Stimulated activated naive B cell treated with anti-CD40 and anti-IgM and Interleukin-4, amounts not matched to agents 10 μg/mL and 1 μg/mL and 100 μg/mL, for 72 hours (primary cell): ENCODE data around the gene RASA3.
A peak's percentile ranks its signal among the peaks of the same experiment; 100 is the strongest.
"Not testable (repeated sequence)": the region's sequence is repeated elsewhere in the genome, so short reads cannot be mapped to it uniquely, and the experiment has no call there.

Experiments used
- ATAC-seq, 2 donors: fragments of 150-1000 bp; cut with Tn5 transposase; replicated peaks; 2 replicates each; pipeline ENCODE4 v1.10.0; 2021; ENCODE audit warnings: moderate library complexity in 1 of 2
- DNase-seq: peaks from one replicate; pipeline ENCODE4 v3.0.0; 2021
- H3K27ac Mint-ChIP-seq: one replicate; pipeline ENCODE4 v1.8.0; 2022; ENCODE audit warnings: mild to moderate bottlenecking, mixed read lengths
- H3K27me3 Mint-ChIP-seq, 2 donors: one replicate each; pipeline ENCODE4 v1.8.0; 2022; ENCODE audit warnings: mixed read lengths in 2 of 2
- H3K36me3 Mint-ChIP-seq, 2 donors: one replicate each; pipeline ENCODE4 v1.8.0; 2022; ENCODE audit warnings: mixed read lengths in 2 of 2, mild to moderate bottlenecking in 1 of 2
- H3K4me1 Mint-ChIP-seq, 2 donors: one replicate each; pipeline ENCODE4 v1.8.0; 2022; ENCODE audit warnings: mixed read lengths in 2 of 2, mild to moderate bottlenecking in 1 of 2
- H3K4me3 Mint-ChIP-seq, 2 donors: one replicate each; pipeline ENCODE4 v1.8.0; 2022; ENCODE audit warnings: mild to moderate bottlenecking in 2 of 2, mixed read lengths in 2 of 2, moderate library complexity in 1 of 2
- H3K9me3 Mint-ChIP-seq, 2 donors: one replicate each; pipeline ENCODE4 v1.8.0; 2022; ENCODE audit warnings: mixed read lengths in 2 of 2, mild to moderate bottlenecking in 1 of 2

RASA3 gene

DNA sequence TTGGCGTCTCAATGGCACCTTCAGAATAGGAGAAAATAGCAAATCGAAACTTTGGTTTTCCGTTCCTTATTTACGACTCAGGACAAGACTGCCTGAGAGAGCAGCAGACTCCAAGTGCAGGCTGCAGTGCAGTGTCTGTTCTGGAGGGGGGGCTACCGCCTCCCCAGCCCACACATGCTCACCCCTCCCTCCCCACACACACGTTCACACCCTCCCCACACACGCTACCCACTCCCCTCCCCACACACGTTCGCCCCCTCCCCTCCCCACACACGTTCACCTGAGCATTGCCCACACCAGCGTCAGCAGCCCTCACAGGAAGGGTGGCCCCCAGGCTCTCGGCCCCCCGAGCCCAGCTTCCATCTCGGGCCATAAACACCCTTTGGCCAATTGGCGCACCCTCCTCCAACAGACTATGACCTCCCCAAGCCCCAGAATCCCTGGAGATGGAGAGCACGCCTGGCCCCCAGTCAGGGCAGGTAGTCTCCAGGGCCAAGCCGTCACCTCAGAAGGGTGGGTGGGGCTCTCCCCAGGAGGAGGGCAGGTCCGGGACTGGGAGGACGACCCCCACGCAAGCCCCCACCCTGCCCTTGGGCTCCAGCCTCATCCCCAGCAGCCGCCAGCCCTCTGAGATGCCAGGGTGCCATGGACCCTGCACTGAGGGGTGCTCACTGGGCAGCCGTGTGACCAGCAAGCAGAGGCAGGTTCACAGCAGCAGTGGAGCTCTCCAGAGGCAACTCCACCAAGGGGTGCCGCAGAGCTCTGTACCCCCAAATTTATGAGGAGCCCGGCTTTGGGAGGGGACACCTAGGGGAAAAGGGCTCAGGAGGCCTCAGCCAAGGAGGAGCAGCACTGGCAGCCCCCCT is 27.5 kb downstream of the RASA3 start:
- H3K27ac Mint-ChIP-seq, result peak overlapping the region; percentile 89
- H3K36me3 Mint-ChIP-seq, result peaks cover 3 to 12% of the 10 kb centered on the region in 2 donors
- peaks cover 32 to 58% of the 10 kb centered on the region in 2 donors for H3K4me1 Mint-ChIP-seq
- H3K4me3 Mint-ChIP-seq, result no peak overlapping the region
- ATAC-seq, result no peak
- H3K9me3 Mint-ChIP-seq, result peaks cover 0 to 3% of the 10 kb centered on the region in 2 donors
- no peak for DNase-seq
- no peaks in the 10 kb centered on the region for H3K27me3 Mint-ChIP-seq

DNA sequence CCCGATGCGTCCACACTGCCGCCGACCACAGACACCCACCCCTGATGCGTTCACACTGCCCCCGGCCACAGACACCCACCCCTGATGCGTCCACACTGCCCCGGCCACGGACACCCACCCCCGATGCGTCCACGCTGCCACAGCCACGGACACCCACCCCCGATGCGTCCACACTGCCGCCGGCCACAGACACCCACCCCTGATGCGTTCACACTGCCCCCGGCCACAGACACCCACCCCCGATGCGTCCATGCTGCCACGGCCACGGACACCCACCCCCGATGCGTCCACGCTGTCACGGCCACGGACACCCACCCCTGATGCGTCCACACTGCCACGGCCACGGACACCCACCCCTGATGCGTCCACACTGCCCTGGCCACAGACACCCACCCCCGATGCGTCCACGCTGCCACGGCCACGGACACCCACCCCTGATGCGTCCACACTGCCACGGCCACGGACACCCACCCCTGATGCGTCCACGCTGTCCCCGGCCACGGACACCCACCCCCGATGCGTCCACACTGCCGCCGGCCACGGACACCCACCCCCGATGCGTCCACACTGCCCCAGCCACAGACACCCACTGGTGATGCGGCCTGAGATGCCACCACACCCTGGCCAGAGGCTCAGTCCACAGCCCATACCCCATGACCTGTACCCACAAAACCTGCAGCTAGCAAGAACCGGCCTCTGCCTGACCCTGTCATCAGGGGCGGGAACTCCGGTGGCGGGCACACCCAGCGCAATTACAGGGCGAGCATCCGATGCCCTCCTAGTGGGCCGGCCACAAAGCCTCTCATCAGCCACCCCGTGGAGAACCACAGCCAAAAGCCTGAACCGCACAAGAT is 28.4 kb downstream of the RASA3 start:
- H3K4me1 Mint-ChIP-seq, result peaks cover 27 to 52% of the 10 kb centered on the region in 2 donors
- H3K36me3 Mint-ChIP-seq, result peaks cover 3 to 12% of the 10 kb centered on the region in 2 donors
- peaks cover 0 to 3% of the 10 kb centered on the region in 2 donors for H3K9me3 Mint-ChIP-seq
- no peaks in the 10 kb centered on the region for H3K27me3 Mint-ChIP-seq
- H3K27ac Mint-ChIP-seq, result peak overlapping the region; percentile 89
- no peak for ATAC-seq
- peak overlapping the region in 1 of 2 donors; percentile 46 for H3K4me3 Mint-ChIP-seq
- no peak for DNase-seq

GRCh38 chr13:114103289-114103621 is 29.2 kb downstream of the RASA3 start:
- peak overlapping the region; percentile 42 for H3K27ac Mint-ChIP-seq
- H3K9me3 Mint-ChIP-seq, H3K27me3 Mint-ChIP-seq, ATAC-seq, DNase-seq, H3K4me3 Mint-ChIP-seq: not testable (repeated sequence)
- peaks cover 0 to 11% of the 10 kb centered on the region in 2 donors for H3K36me3 Mint-ChIP-seq
- H3K4me1 Mint-ChIP-seq, result peaks cover 25 to 46% of the 10 kb centered on the region in 2 donors

DNA sequence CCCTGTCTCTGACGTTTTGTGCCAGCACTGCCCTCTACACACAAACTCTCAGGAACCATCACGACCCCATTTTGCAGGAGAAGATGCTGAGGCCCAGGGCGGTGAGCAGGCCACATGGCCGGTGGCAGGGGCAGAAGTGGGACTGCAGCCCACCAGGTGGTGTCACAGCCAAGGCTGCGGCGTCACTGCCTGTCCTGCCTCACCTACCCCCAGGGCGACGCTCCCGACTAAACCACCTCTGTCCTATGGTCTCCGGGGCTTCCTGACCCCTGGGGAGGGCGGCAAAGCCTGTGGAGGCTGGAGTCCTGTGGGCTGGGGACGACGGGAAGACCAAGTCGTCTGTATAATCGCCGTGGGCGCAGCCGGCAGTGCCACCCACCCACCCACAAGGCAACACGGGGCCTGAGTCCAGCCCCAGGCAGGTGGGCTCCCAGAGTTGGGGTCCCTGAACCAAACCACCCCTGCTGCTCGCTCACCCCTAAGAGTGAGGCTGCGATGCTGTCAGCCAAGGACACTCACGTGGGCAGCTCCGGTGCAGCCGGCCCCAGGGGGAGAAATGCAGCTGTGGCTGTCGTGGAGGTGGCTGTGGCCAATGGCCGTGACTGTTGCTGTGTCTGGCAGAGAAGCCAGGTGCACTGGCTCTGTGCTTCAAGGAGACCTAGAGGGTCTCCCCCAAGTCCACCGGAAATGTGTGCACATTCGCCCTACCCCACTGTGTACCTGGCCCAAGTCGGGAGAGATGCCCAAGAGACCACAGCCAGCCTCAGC is 29.7 kb downstream of the RASA3 start:
- no peak for ATAC-seq
- peaks cover 0 to 3% of the 10 kb centered on the region in 2 donors for H3K9me3 Mint-ChIP-seq
- peaks cover 0 to 11% of the 10 kb centered on the region in 2 donors for H3K36me3 Mint-ChIP-seq
- no peak for DNase-seq
- peak overlapping the region; percentile 42 for H3K27ac Mint-ChIP-seq
- peaks cover 26 to 44% of the 10 kb centered on the region in 2 donors for H3K4me1 Mint-ChIP-seq
- H3K27me3 Mint-ChIP-seq, result no peaks in the 10 kb centered on the region
- no peak overlapping the region for H3K4me3 Mint-ChIP-seq

DNA sequence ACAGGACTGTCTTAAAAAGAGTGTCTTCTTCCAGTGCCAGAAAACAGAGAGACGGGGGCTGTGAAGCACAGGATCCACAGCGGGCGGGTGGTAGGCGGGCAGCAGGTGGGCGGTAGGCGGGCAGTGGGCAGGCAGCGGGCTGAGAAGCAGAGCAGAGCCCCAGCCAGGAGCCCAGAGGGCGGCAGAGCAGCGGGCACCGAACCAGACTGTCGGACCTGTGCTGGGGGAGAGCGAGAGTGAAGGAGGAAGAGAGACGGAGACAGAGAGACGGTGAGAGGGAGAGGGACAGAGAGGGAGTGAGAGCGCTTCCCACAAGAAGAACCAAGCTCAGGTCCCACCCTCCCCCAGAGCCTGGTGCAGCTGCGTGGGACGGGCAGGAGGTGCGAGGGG is 30.3 kb downstream of the RASA3 start:
- Mint-ChIP-seq H3K27me3 (no peaks in the 10 kb centered on the region), H3K9me3 (peaks cover 0 to 3% of the 10 kb centered on the region in 2 donors), H3K27ac (peak overlapping the region; percentile 75), H3K4me3 (no peak overlapping the region), H3K4me1 (peaks cover 30 to 50% of the 10 kb centered on the region in 2 donors), H3K36me3 (peaks cover 0 to 17% of the 10 kb centered on the region in 2 donors)
- DNase-seq (no peak), ATAC-seq (no peak)

DNA sequence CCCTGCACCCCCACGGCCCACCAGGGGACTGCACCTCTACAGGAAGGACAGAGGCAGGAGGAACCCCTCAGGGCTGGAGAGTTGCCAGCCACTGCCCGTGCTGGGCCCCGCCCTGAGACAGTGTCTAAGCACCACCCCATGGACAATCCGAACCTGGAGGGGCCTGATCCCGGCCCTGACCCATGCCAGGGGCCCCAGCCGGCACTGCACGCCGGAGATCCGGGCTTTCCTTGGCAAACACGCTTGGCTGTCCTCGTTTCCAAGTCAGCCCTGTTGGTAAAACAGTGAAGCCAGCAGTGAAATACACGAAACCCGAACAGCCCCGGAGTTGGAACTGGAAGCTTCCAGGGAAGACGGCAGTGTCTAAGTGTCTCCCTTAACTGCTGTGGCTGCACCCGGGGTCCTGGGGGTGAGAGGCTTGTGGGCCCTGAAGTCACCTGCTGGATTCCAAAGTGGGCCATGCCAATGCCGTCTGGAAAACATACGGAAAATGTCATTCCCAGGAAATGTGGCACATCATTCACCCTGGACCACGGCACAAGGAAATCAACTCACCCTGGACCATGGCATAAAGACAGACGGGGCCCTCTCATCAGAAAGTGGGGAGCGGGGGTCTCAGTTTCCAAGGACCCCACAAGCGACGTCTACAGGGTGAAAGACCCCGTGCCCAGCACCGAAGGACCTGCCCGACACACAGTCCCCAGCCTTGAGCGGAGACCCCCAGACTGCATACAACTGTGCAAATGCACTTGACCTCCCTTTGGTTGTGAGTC is 30.9 kb downstream of the RASA3 start:
- Mint-ChIP-seq H3K9me3 (peaks cover 0 to 3% of the 10 kb centered on the region in 2 donors), H3K36me3 (peaks cover 0 to 23% of the 10 kb centered on the region in 2 donors), H3K4me3 (no peak overlapping the region), H3K27ac (peak overlapping the region; percentile 75), H3K27me3 (no peaks in the 10 kb centered on the region), H3K4me1 (peaks cover 33 to 56% of the 10 kb centered on the region in 2 donors)
- ATAC-seq (peak; percentile 22 to 30), DNase-seq (no peak)

DNA sequence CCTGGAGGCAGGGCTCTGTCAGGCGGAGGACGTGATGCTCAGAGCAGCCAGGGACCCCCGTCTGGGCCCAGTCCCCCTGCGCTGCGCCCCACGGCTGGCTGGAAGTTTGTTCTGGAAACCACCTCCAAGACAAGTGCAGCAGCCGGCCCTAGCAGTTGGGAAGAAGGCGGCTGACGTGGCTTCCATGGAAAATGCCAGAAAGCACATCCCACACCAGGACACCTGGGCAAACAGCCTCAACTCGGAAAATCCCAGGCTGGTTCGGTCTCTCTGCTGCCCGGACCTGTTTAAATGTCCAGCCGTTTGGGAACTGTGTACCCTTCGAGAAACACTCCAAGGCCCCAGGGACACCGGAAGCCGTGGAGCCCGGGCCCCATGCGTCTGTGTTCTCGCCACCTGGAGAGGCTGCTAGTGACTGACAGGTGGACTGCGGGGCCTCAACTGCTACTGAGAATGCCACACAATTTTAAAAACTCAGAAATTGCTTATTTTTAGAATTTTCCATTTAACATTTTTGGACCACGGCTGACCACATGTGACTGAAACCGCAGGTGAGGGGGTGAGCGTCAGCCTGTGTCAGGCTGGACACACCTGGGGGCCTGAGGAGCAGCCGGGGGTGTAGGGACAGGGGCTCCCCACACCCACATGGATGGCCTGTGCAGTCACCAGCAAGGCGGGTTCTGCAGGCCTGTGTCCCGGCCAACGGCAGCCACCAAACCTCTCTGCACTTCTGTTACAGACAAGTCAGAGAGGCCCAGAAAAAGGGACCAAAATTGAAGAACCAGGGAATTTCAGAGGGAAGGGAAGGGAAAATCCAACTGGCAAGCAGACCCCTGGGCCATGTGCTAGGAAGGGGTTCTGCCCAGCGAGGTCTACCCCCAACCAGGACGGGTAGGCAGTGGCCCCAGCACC is 31.7 kb downstream of the RASA3 start:
- H3K9me3 Mint-ChIP-seq, result peaks cover 0 to 3% of the 10 kb centered on the region in 2 donors
- H3K27me3 Mint-ChIP-seq, result no peaks in the 10 kb centered on the region
- no peak overlapping the region for H3K4me3 Mint-ChIP-seq
- H3K27ac Mint-ChIP-seq, result peak overlapping the region; percentile 83
- DNase-seq (no peak), ATAC-seq (peak; percentile 38 to 61)
- peaks cover 0 to 26% of the 10 kb centered on the region in 2 donors for H3K36me3 Mint-ChIP-seq
- H3K4me1 Mint-ChIP-seq, result peaks cover 40 to 61% of the 10 kb centered on the region in 2 donors

GRCh38 chr13:114099918-114100445 is 32.4 kb downstream of the RASA3 start:
- Mint-ChIP-seq H3K27me3 (no peaks in the 10 kb centered on the region), H3K36me3 (peaks cover 0 to 26% of the 10 kb centered on the region in 2 donors), H3K27ac (peak overlapping the region; percentile 83), H3K4me3 (no peak overlapping the region), H3K9me3 (peaks cover 0 to 3% of the 10 kb centered on the region in 2 donors), H3K4me1 (peaks cover 41 to 55% of the 10 kb centered on the region in 2 donors)
- ATAC-seq, result peak; percentile 17 to 20
- no peak for DNase-seq

DNA sequence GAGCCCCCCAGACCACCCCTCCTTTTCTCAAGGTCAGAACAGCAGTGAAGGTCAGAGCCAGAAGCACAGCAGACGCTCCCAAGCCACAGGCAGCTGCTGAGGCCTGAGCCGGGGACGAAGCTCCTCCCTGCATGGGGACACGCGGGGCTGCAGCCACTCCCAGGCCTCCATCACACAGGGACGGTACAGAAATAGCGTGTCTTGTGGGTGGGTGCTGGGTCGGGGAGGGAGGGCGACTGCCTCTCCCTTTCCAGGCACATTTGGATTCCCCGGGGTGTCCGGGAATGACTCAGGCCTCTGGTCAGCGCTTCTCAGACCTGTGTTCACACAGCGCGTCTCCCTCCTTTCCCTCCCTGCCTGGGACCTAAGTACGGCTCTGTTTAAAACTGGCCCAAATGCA is 33.2 kb downstream of the RASA3 start:
- peaks cover 0 to 25% of the 10 kb centered on the region in 2 donors for H3K36me3 Mint-ChIP-seq
- peaks cover 40 to 48% of the 10 kb centered on the region in 2 donors for H3K4me1 Mint-ChIP-seq
- ATAC-seq, result peak; percentile 24 to 57
- H3K27ac Mint-ChIP-seq, result peak overlapping the region; percentile 31
- no peaks in the 10 kb centered on the region for H3K27me3 Mint-ChIP-seq
- no peak overlapping the region for H3K4me3 Mint-ChIP-seq
- no peak for DNase-seq
- peaks cover 0 to under 1% of the 10 kb centered on the region in 2 donors for H3K9me3 Mint-ChIP-seq

- ATAC-seq, H3K27me3 Mint-ChIP-seq, DNase-seq, H3K4me3 Mint-ChIP-seq, H3K9me3 Mint-ChIP-seq: not testable (repeated sequence)
- peak overlapping the region; percentile 83 for H3K27ac Mint-ChIP-seq
- peaks cover 39 to 53% of the 10 kb centered on the region in 2 donors for H3K4me1 Mint-ChIP-seq
- peaks cover 4 to 29% of the 10 kb centered on the region in 2 donors for H3K36me3 Mint-ChIP-seq
These were observed 33.8 kb downstream of the RASA3 start for GRCh38 chr13:114098689-114099056.

- H3K4me3 Mint-ChIP-seq, result peak overlapping the region in 1 of 2 donors; percentile 21
- peaks cover 8 to 34% of the 10 kb centered on the region in 2 donors for H3K36me3 Mint-ChIP-seq
These were observed 34.3 kb downstream of the RASA3 start for GRCh38 chr13:114097893-114098688.

More at GRCh38 chr13:114097893-114098688, 34.3 kb downstream of the RASA3 start:
- H3K4me1 Mint-ChIP-seq, result peaks cover 40 to 57% of the 10 kb centered on the region in 2 donors
- DNase-seq (no peak), ATAC-seq (no peak)
- H3K9me3 Mint-ChIP-seq, result peaks cover 5 to 9% of the 10 kb centered on the region in 2 donors
- peak overlapping the region; percentile 83 for H3K27ac Mint-ChIP-seq
- no peaks in the 10 kb centered on the region for H3K27me3 Mint-ChIP-seq
